H1 (cell line): ENCODE data around the gene ZNF440. TPM values are rescaled to one million over a fixed set of nuclear protein-coding genes. Genes with fewer than 3 reads are reported as not detected.

Source experiments
- ATF2 ChIP-seq: IDR thresholded peaks from 2 replicates; pipeline ENCODE4 v1.6.1; 2012; ENCODE audit warnings: low read length, inconsistent platforms
- ATF3 ChIP-seq: IDR thresholded peaks from 2 replicates; pipeline ENCODE4 v1.6.1; 2011; ENCODE audit warnings: low read depth, mild to moderate bottlenecking, low read length; ENCODE audit not compliant: insufficient read depth
- CHD1 ChIP-seq: IDR thresholded peaks from 2 replicates; pipeline ENCODE4 v1.6.1; 2012; ENCODE audit warnings: low read depth, low read length, improper control_type of control experiment
- CHD7 ChIP-seq: fragments of 300-600 bp; sonication (generic); IDR thresholded peaks from 2 replicates; pipeline ENCODE4 v1.7.1; 2012; ENCODE audit warnings: low read length, moderate library complexity, mild to moderate bottlenecking, inconsistent platforms; ENCODE audit not compliant: insufficient replicate concordance
- HDAC6 ChIP-seq: IDR thresholded peaks from one replicate; pipeline ENCODE4 v1.7.1; 2012; ENCODE audit warnings: low read depth, mild to moderate bottlenecking, inconsistent platforms, low read length, moderate library complexity
- KDM1A ChIP-seq: fragments of 200-600, 300-600 bp; sonication (generic); IDR thresholded peaks from 2 replicates; pipeline ENCODE4 v1.7.1; 2016; ENCODE audit warnings: mild to moderate bottlenecking, low read length, borderline replicate concordance
- NRF1 ChIP-seq: IDR thresholded peaks from 2 replicates; pipeline ENCODE4 v1.6.1; 2011; ENCODE audit warnings: mild to moderate bottlenecking, low read depth, low read length, improper control_type of control experiment
- RFX5 ChIP-seq: IDR thresholded peaks from 2 replicates; pipeline ENCODE4 v1.6.1; 2011; ENCODE audit warnings: low read depth, low read length, improper control_type of control experiment, borderline replicate concordance
- SIX5 ChIP-seq: IDR thresholded peaks from 2 replicates; pipeline ENCODE4 v1.6.1; 2011; ENCODE audit warnings: mild to moderate bottlenecking, low read depth, low read length
- SUZ12 ChIP-seq: fragments of 200-600 bp; sonication (generic); IDR thresholded peaks from 2 replicates; pipeline ENCODE4 v1.6.1; 2012; ENCODE audit warnings: mild to moderate bottlenecking, inconsistent platforms, low read length, moderate library complexity, mixed read lengths
- polyA plus RNA-seq, 7 experiments: library from polyadenylated mRNA; depleted of rRNA in 3 of 7; stranded (reverse) in 5 of 7; unstranded in 2 of 7; fragments of >200 nt in 5 of 7; fragments of 200-250 nt in 2 of 7; gene quantifications; 1 replicate in 5 of 7; 2 replicates in 1 of 7; 4 replicates in 1 of 7; pipeline versions ENCODE4 v1.2.1 to v1.2.3, GENCODE V29; 2011 to 2013; ENCODE audit warnings: missing spikeins in 2 of 7, mixed read lengths in 2 of 7
- total RNA-seq: library from RNA; stranded (reverse); fragmentation: NEBNext Ultra II Directional; extraction: Animal tissue kit (Norgen Biotek cat#: 25700); gene quantifications from 2 replicates; pipeline ENCODE4 v1.2.1, GENCODE V29; 2021

ZNF440 gene
- total and polyA plus RNA-seq, 2 of the 8 experiments (the other 6 are each of a cell fraction or from before 2014, with no cell fraction given) = 0.77 to 6.5 TPM

GRCh38 chr19:11873762-11874161 is 59.7 kb downstream of the ZNF440 start (continued):
- no peak for TF ChIP-seq CHD7
- no peak for TF ChIP-seq KDM1A
- TF ChIP-seq ATF3 = no peak
- TF ChIP-seq NRF1 = no peak
- no peak for TF ChIP-seq CHD1
- no peak for TF ChIP-seq RFX5
- TF ChIP-seq SIX5 = no peak
- TF ChIP-seq ATF2 = no peak
- no peak for TF ChIP-seq HDAC6
- no peak for TF ChIP-seq SUZ12
